Measurements from ENCODE around the gene SLC25A47.
A peak's percentile ranks its signal among the peaks of the same experiment; 100 is the strongest.

SLC25A47 gene

GRCh38 chr14:100327128-100327527, 4.0 kb downstream of the SLC25A47 start:
- POLR2A ChIA-PET (ENCODE audit: low non-redundant PET) = no interaction called here
- H3K27ac ChIP-seq = no peak overlapping the region
- no peak for DNase-seq (ENCODE audit: low spot score)
- no peak for TF ChIP-seq CTCF (conservative IDR thresholded peaks at IDR 0.05; ENCODE audit: low read depth)
- CTCF ChIA-PET = no interaction called here

- CTCF ChIA-PET = no interaction called here
Observed at GRCh38 chr14:100328495-100329163, 5.5 kb downstream of the SLC25A47 start.

GRCh38 chr14:100329233-100330006, 6.3 kb downstream of the SLC25A47 start:
- H3K27ac ChIP-seq = no peak overlapping the region
- CTCF ChIA-PET = interaction anchor here (0.6 kb wide), 1 partner anchor 8 kb away, joined by 4 read pairs; no protein-coding TSS in a partner anchor
- DNase-seq (ENCODE audit: low spot score) = no peak
- POLR2A ChIA-PET (ENCODE audit: low non-redundant PET) = no interaction called here
- TF ChIP-seq CTCF (conservative IDR thresholded peaks at IDR 0.05; ENCODE audit: low read depth) = no peak

More at GRCh38 chr14:100328495-100329163, 5.5 kb downstream of the SLC25A47 start:
- POLR2A ChIA-PET (ENCODE audit: low non-redundant PET) = no interaction called here
- no peak for TF ChIP-seq CTCF (conservative IDR thresholded peaks at IDR 0.05; ENCODE audit: low read depth)
- H3K27ac ChIP-seq = no peak overlapping the region
- DNase-seq (ENCODE audit: low spot score) = no peak

- POLR2A ChIA-PET (ENCODE audit: low non-redundant PET) = no interaction called here
- no peak overlapping the region for H3K27ac ChIP-seq
- CTCF ChIA-PET = interaction anchor here (0.6 kb wide), 1 partner anchor 7 kb away, joined by 4 read pairs; no protein-coding TSS in a partner anchor
- TF ChIP-seq CTCF (conservative IDR thresholded peaks at IDR 0.05; ENCODE audit: low read depth) = no peak
- no peak for DNase-seq (ENCODE audit: low spot score)
Observed at GRCh38 chr14:100330007-100330344, 6.8 kb downstream of the SLC25A47 start.

GRCh38 chr14:100330388-100330931, 7.3 kb downstream of the SLC25A47 start:
- DNase-seq (ENCODE audit: low spot score) = no peak
- ChIA-PET POLR2A (ENCODE audit: low non-redundant PET) (no interaction called here), CTCF (interaction anchor here (0.6 kb wide), 1 partner anchor 8 kb away, joined by 3 read pairs; no protein-coding TSS in a partner anchor)
- TF ChIP-seq CTCF (conservative IDR thresholded peaks at IDR 0.05; ENCODE audit: low read depth) = no peak
- no peak overlapping the region for H3K27ac ChIP-seq

GRCh38 chr14:100332071-100332639, 9.0 kb downstream of the SLC25A47 start:
- POLR2A ChIA-PET (ENCODE audit: low non-redundant PET) = no interaction called here
- H3K27ac ChIP-seq = peak overlapping the region; percentile 3; the same call in 1 of the 2 replicates
- no peak for DNase-seq (ENCODE audit: low spot score)

More at GRCh38 chr14:100332071-100332639, 9.0 kb downstream of the SLC25A47 start:
- no peak for TF ChIP-seq CTCF (conservative IDR thresholded peaks at IDR 0.05; ENCODE audit: low read depth)
- CTCF ChIA-PET = interaction anchor here (0.7 kb wide), 1 partner anchor 25 kb away, joined by 3 read pairs; no protein-coding TSS in a partner anchor

Measured in RWPE1 (cell line).